ENCODE measurements around the gene MAGOH.

The MAGOH gene

GRCh38 chr1:53280496-53280895 lies 42.2 kb upstream of the MAGOH start:
- TF ChIP-seq ZFP30 (CRISPR knock-in tag; IDR thresholded peaks at IDR 0.05) (no peak), ISL1 (CRISPR knock-in tag; IDR thresholded peaks at IDR 0.05) (no peak), GLIS3 (CRISPR knock-in tag; IDR thresholded peaks at IDR 0.05) (no peak), SNAI2 (CRISPR knock-in tag; IDR thresholded peaks at IDR 0.05) (no peak), ZNF8 (CRISPR knock-in tag; IDR thresholded peaks at IDR 0.05) (no peak), BACH2 (CRISPR knock-in tag; IDR thresholded peaks at IDR 0.05; ENCODE audit: borderline replicate concordance) (no peak), ARNTL (CRISPR knock-in tag; IDR thresholded peaks at IDR 0.05; ENCODE audit: borderline replicate concordance, low read depth) (no peak), RARB (CRISPR knock-in tag; IDR thresholded peaks at IDR 0.05) (no peak), PPARA (CRISPR knock-in tag; IDR thresholded peaks at IDR 0.05; ENCODE audit: borderline replicate concordance) (no peak), OSR1 (CRISPR knock-in tag; IDR thresholded peaks at IDR 0.05) (no peak), TOX (CRISPR knock-in tag; IDR thresholded peaks at IDR 0.05; ENCODE audit: borderline replicate concordance) (no peak), ZNF70 (CRISPR knock-in tag; IDR thresholded peaks at IDR 0.05) (no peak), CREB5 (CRISPR knock-in tag; IDR thresholded peaks at IDR 0.05; ENCODE audit: low read depth) (no peak), TCF4 (CRISPR knock-in tag; IDR thresholded peaks at IDR 0.05; ENCODE audit: borderline replicate concordance) (no peak), ZFP3 (CRISPR knock-in tag; IDR thresholded peaks at IDR 0.05) (no peak), POU6F1 (CRISPR knock-in tag; IDR thresholded peaks at IDR 0.05; ENCODE audit: borderline replicate concordance, low read depth) (no peak), CSDC2 (CRISPR knock-in tag; IDR thresholded peaks at IDR 0.05) (no peak), ZC3H10 (CRISPR knock-in tag; IDR thresholded peaks at IDR 0.05) (no peak), PATZ1 (CRISPR knock-in tag; IDR thresholded peaks at IDR 0.05; ENCODE audit: borderline replicate concordance) (no peak)
- TF ChIP-seq, protein P1, sequence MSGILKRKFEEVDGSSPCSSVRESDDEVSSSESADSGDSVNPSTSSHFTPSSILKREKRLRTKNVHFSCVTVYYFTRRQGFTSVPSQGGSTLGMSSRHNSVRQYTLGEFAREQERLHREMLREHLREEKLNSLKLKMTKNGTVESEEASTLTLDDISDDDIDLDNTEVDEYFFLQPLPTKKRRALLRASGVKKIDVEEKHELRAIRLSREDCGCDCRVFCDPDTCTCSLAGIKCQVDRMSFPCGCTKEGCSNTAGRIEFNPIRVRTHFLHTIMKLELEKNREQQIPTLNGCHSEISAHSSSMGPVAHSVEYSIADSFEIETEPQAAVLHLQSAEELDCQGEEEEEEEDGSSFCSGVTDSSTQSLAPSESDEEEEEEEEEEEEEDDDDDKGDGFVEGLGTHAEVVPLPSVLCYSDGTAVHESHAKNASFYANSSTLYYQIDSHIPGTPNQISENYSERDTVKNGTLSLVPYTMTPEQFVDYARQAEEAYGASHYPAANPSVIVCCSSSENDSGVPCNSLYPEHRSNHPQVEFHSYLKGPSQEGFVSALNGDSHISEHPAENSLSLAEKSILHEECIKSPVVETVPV (CRISPR knock-in tag; IDR thresholded peaks at IDR 0.05) = no peak
- no peak for ATAC-seq

DNA sequence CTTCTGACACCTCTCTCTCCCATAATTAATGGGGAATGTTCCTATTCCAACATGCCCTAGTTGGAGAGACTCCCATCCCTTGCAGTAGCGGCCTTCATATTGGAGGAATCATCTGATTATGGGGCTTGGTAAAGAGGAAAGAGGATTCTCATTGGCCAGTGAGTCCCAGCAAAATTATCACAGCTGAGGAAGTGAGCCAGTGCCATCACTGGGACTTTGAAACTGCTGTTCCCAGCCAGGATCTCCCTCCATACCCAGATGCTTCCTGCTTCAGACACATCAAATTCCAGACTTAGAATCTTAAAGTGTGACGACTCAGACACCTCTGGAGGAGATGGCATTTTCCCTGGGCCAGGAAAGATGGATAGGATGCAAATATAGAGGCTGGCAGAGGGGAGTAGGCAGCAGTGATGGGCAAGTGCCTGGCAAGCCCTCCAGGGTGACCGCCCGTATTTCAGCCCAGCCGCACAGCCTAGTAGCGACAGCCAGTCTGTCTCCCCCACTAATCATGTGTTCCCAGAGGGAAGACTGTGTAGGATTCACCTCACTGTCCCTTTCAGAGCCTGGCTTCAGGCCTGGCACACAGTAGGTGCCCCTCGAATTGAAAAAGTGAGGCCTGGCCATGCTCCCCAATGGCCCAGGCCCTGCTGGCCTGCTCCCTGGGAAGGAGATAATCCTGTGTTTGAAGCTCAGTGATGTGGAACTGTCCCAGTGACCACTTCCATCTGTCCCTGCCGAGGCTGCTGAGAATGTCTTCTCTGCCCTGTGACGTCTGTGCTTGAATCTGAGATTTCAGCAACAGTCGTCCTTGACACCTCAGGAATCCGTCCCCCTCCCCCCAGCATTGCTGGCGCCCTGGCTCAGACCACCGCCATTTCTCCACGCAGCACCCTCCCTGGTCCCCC lies 41.2 kb upstream of the MAGOH start:
- ATAC-seq = no peak
- TF ChIP-seq, protein P1 (CRISPR knock-in tag; IDR thresholded peaks at IDR 0.05) = no peak
- TF ChIP-seq POU6F1 (CRISPR knock-in tag; IDR thresholded peaks at IDR 0.05; ENCODE audit: borderline replicate concordance, low read depth) (no peak), TCF4 (CRISPR knock-in tag; IDR thresholded peaks at IDR 0.05; ENCODE audit: borderline replicate concordance) (no peak), RARB (CRISPR knock-in tag; IDR thresholded peaks at IDR 0.05) (no peak), ZNF8 (CRISPR knock-in tag; IDR thresholded peaks at IDR 0.05) (no peak), ZC3H10 (CRISPR knock-in tag; IDR thresholded peaks at IDR 0.05) (no peak), ZFP3 (CRISPR knock-in tag; IDR thresholded peaks at IDR 0.05) (no peak), TOX (CRISPR knock-in tag; IDR thresholded peaks at IDR 0.05; ENCODE audit: borderline replicate concordance) (no peak), ZNF70 (CRISPR knock-in tag; IDR thresholded peaks at IDR 0.05) (no peak), GLIS3 (CRISPR knock-in tag; IDR thresholded peaks at IDR 0.05) (no peak), CREB5 (CRISPR knock-in tag; IDR thresholded peaks at IDR 0.05; ENCODE audit: low read depth) (no peak), ZFP30 (CRISPR knock-in tag; IDR thresholded peaks at IDR 0.05) (no peak), ARNTL (CRISPR knock-in tag; IDR thresholded peaks at IDR 0.05; ENCODE audit: borderline replicate concordance, low read depth) (no peak), ESRRG (CRISPR knock-in tag; IDR thresholded peaks at IDR 0.05) (no peak), ISL1 (CRISPR knock-in tag; IDR thresholded peaks at IDR 0.05) (no peak)
- TF ChIP-seq, protein P2, sequence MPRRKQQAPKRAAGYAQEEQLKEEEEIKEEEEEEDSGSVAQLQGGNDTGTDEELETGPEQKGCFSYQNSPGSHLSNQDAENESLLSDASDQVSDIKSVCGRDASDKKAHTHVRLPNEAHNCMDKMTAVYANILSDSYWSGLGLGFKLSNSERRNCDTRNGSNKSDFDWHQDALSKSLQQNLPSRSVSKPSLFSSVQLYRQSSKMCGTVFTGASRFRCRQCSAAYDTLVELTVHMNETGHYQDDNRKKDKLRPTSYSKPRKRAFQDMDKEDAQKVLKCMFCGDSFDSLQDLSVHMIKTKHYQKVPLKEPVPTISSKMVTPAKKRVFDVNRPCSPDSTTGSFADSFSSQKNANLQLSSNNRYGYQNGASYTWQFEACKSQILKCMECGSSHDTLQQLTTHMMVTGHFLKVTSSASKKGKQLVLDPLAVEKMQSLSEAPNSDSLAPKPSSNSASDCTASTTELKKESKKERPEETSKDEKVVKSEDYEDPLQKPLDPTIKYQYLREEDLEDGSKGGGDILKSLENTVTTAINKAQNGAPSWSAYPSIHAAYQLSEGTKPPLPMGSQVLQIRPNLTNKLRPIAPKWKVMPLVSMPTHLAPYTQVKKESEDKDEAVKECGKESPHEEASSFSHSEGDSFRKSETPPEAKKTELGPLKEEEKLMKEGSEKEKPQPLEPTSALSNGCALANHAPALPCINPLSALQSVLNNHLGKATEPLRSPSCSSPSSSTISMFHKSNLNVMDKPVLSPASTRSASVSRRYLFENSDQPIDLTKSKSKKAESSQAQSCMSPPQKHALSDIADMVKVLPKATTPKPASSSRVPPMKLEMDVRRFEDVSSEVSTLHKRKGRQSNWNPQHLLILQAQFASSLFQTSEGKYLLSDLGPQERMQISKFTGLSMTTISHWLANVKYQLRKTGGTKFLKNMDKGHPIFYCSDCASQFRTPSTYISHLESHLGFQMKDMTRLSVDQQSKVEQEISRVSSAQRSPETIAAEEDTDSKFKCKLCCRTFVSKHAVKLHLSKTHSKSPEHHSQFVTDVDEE (CRISPR knock-in tag; IDR thresholded peaks at IDR 0.05) = no peak
